A549 (cell line): ENCODE data around the gene CCDC54.
"Not testable (repeated sequence)": the region's sequence is repeated elsewhere in the genome, so short reads cannot be mapped to it uniquely, and the experiment has no call there.

Experiments used
- JUN ChIP-seq, 2 experiments: fragments of >200 bp; sonication (Bioruptor Twin); formaldehyde crosslinking; IDR thresholded peaks; 2 replicates in 1 of 2; 3 replicates in 1 of 2; pipeline ENCODE4 v1.6.1; 2016 to 2017
- JUNB ChIP-seq: fragments of >200 bp; sonication (Bioruptor Twin); formaldehyde crosslinking; IDR thresholded peaks from 2 replicates; pipeline ENCODE4 v1.6.1; 2016
- MAFK ChIP-seq: fragments of 450-650 bp; IDR thresholded peaks from 2 replicates; pipeline ENCODE4 v1.6.1; 2014; ENCODE audit not compliant: partially characterized antibody
- NFE2L2 ChIP-seq: fragments of 150-350 bp; conservative IDR thresholded peaks from 2 replicates; pipeline ENCODE4 v1.6.1; 2014; ENCODE audit warnings: low read length
- POLR2A ChIP-seq: IDR thresholded peaks from 2 replicates; pipeline ENCODE4 v1.6.1; 2012; ENCODE audit warnings: mild to moderate bottlenecking, low read length
- RCOR1 ChIP-seq: fragments of 150-350 bp; IDR thresholded peaks from 2 replicates; pipeline ENCODE4 v1.6.1; 2014; ENCODE audit warnings: antibody characterized with exemption, low read length, low read depth
- TF ChIP-seq, protein P1 (sequence below): fragments of >200 bp; sonication (Bioruptor Twin); formaldehyde crosslinking; IDR thresholded peaks from 3 replicates; pipeline ENCODE4 v1.5.1; 2016
- TF ChIP-seq, protein P2 (sequence below): IDR thresholded peaks from 2 replicates; pipeline ENCODE4 v1.6.1; 2012

DNA sequence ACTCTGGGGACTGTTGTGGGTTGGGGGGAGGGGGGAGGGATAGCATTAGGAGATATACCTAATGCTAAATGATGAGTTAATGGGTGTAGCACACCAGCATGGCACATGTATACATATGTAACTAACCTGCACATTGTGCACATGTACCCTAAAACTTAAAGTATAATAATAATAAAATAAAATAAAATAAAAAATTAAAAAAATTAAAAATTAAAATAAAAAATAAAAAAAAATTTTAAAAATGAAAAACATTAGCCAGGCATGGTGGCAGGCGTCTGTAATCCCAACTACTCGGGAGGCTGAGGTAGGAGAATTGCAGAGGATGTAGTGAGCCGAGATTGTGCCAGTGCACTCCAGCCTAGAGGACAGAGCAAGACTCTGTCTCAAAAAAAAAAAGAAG lies 37.5 kb upstream of the CCDC54 start:
- TF ChIP-seq JUN (IDR thresholded peaks at IDR 0.05); POLR2A; RCOR1; NFE2L2; MAFK; JUNB: not testable (repeated sequence)
- TF ChIP-seq, protein P1, sequence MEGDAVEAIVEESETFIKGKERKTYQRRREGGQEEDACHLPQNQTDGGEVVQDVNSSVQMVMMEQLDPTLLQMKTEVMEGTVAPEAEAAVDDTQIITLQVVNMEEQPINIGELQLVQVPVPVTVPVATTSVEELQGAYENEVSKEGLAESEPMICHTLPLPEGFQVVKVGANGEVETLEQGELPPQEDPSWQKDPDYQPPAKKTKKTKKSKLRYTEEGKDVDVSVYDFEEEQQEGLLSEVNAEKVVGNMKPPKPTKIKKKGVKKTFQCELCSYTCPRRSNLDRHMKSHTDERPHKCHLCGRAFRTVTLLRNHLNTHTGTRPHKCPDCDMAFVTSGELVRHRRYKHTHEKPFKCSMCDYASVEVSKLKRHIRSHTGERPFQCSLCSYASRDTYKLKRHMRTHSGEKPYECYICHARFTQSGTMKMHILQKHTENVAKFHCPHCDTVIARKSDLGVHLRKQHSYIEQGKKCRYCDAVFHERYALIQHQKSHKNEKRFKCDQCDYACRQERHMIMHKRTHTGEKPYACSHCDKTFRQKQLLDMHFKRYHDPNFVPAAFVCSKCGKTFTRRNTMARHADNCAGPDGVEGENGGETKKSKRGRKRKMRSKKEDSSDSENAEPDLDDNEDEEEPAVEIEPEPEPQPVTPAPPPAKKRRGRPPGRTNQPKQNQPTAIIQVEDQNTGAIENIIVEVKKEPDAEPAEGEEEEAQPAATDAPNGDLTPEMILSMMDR: not testable (repeated sequence)
- TF ChIP-seq, protein P2, sequence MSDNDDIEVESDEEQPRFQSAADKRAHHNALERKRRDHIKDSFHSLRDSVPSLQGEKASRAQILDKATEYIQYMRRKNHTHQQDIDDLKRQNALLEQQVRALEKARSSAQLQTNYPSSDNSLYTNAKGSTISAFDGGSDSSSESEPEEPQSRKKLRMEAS: not testable (repeated sequence)
